GM19193 (cell line): ENCODE data around the gene TP53.

Experiments
- POLR2A ChIP-seq: IDR thresholded peaks from 4 replicates; pipeline ENCODE4 v1.6.1; 2011; ENCODE audit not compliant: insufficient read depth, insufficient read length; ENCODE audit errors: extremely low read depth

TP53 gene

DNA sequence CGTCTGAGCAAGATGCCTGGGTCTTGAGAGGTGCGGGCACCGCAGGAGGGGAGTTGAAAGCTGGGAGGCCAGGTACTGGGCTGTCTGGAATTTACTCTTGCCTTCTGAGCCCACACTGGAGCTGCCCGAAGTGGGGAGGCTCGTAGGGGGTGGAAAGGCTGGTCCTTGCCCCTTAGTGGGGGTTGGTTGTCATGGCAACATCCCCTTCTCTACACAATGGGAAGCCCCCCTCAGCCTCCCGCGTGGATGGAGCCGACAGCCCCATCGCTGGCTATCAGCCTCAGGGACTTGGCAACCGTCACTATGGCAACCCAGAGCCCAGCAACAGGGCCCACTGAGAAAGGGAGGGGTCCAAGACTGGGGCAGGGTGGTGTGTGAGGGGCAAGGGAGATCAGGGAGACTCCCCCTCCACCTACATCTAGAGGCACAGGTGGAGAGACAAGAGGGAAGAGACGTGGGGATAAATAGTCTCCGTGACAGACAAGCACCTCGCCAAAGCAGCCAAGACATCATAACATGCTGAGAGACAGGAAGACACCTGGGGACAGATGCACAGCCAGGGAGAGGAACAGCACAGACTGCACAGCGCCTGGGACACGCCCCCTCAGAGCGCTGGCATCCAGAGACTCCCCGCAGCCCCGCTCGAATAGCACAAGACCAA is 25.0 kb upstream of the TP53 start:
- TF ChIP-seq POLR2A: no peak

DNA sequence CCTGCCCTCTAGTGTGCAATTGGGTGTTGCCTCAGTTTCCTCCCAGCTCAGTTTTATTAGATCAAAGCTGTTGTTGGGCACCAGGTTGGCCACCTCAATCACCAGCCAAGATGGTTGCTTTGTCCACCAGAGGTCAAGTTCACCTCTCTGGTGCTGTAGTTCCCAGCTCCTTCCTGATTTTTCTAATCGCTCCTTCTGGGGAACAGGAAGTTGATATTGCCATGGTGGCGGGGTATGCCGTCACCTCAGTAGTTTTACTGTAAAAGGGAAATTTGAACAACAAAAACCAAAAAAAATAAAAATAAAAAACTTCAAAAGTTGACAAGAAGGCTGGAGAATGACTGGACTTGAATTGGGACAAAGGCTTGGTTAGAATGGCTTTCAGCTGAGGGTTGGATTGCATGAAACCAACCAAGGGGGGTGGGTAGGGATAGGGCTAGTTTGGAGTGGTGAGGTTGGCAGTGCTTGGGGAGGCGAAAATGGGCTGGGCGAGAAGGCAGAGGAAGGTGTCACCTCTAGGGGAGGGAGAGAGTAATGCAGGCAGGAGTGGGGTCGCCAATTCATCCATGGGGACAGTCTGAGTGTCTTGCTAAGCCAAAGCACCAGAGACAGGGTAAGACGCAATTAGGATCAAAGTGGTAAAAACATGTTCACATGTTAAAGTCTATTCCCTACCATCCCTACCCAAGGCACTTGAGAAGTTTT is 23.9 kb upstream of the TP53 start:
- no peak for TF ChIP-seq POLR2A

DNA sequence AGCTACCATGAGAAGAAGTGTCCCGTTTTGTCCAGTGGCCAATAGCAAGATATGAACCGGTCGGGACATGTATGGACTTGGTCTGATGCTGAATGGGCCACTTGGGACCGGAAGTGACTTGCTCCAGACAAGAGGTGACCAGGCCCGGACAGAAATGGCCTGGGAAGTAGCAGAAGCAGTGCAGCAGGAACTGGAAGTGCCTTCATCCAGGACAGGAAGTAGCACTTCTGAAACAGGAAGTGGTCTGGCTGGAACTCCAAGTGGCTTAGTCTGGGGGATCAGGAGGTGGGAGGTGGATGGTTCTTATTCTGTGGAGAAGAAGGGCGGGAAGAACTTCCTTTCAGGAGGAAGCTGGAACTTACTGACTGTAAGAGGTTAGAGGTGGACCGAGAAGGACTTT is 23.0 kb upstream of the TP53 start:
- no peak for TF ChIP-seq POLR2A

DNA sequence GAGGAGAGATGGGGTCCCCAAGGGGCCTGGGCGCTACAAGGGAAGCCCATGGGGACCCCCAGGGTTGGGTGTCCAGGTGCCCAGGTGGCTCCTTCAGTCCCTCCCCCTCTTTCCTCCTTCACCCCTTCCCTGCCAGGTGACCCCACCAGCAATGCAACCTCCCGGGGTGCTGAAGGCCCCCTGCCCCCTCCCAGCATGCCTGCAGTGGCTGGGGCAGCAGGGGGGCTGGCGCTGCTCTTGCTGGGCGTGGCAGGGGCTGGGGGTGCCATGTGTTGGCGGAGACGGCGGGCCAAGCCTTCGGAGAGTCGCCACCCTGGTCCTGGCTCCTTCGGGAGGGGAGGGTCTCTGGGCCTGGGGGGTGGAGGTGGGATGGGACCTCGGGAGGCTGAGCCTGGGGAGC is 21.7 kb upstream of the TP53 start:
- TF ChIP-seq POLR2A: no peak

DNA sequence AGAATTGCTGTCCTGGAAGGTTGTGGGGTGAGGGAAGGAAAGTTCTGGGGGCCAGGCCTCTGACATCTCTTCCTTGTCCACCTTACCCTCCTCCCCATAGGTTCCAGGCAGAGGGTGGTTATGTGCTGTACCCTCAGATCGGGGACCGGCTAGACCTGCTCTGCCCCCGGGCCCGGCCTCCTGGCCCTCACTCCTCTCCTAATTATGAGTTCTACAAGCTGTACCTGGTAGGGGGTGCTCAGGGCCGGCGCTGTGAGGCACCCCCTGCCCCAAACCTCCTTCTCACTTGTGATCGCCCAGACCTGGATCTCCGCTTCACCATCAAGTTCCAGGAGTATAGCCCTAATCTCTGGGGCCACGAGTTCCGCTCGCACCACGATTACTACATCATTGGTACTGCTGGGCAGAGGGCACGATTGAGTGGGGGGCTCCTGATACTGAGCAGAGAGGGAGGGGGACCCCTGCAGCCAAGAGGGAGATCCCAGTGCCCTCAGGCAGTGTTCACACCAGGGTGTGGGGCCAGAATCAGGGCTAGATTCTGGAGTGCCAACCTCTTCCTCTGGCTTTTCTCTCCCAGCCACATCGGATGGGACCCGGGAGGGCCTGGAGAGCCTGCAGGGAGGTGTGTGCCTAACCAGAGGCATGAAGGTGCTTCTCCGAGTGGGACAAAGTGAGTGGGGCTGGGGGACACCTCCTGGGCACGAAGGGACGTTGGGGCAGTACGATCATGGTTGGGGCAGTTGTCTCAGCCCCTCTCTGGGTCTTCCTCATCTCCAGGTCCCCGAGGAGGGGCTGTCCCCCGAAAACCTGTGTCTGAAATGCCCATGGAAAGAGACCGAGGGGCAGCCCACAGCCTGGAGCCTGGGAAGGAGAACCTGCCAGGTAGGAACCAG is 20.8 kb upstream of the TP53 start:
- no peak for TF ChIP-seq POLR2A

DNA sequence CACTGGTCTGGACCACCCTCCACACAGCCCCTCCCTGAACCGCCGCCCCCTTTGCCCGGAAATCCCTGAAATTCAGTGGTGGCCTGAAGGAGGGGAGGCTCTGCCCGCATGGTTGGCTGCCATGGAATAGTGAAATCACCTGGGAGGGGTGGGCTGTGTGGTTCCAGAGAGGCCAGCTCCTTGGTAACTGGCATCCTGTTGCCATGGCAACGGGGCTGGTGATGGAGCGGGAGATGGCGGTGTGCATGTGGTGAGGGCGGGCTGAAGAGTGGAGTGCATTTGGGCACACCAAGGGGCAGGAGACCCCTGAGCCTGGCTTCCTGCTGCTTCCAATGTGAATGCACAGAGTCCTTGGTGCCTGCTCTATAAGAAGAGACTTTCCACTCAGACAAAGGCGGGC is 20.2 kb upstream of the TP53 start:
- no peak for TF ChIP-seq POLR2A

DNA sequence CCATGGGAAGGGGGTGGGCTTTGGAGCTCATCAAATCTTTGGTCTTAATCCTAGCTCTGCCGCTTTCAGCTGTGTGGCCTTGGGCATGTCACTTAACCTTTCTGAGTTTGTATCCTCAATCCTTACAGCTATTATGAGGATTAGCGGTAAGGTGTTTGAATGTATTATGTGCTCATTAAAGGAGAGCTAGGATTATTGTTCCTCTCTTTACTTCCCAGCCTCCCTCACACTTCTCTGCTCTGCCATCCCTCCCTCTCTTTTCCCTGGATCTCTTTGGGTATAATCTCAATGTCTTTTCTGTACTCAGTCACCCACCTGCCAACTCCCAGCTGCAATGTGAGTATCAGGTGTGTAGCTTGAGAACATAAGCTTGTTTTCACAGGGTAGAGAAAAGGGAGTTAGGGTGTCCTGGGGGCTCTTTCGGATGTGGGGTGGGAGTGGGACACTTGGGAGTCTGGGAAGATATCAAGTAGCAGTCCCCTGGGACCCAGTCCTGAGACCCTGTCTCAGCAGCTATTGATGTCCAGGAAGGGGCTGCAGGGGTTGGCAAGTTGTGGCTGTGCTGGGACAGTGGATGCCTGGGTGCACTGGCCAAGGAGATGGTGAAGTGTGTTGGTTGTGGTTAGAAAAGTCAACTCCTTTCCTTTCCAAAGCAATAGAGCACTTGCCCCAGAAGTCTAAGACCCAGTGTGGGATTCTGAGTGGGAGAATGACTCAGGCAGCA is 19.5 kb upstream of the TP53 start:
- TF ChIP-seq POLR2A: no peak

DNA sequence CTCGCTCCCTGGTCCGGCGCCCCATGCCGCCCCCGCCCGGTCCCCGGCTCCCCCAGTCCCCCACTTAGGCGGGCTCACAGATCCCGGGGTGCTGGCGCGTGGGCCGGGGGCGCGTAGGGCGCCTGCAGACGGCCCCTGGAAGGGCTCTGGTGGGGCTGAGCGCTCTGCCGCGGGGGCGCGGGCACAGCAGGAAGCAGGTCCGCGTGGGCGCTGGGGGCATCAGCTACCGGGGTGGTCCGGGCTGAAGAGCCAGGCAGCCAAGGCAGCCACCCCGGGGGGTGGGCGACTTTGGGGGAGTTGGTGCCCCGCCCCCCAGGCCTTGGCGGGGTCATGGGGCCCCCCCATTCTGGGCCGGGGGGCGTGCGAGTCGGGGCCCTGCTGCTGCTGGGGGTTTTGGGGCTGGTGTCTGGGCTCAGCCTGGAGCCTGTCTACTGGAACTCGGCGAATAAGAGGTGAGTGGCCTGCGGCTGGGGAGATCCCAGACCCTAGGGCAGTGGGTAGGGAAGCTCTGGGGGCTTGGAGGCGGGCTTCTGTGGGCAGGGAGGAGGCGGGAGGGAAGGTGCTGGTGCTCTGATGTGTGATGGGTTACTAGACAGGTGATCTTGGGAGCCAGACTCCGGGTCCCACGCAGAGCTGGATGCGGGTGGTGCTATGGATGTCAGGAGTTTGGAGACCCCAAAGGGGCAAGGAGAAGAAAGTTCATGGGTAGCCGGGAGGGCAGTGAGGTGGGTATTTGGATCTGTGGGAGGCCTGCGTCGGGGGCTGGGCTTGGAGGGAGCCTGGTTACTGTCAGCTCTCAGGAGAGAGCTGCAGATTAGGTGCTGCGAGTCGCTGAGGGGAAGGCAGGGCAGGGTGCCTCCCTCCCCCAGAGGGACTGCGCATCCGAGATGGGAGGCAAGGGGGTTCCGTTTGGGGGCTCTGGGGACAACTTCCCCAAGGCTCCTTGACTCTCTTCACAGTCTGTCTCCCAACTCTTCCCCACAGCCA is 18.3 kb upstream of the TP53 start:
- no peak for TF ChIP-seq POLR2A

DNA sequence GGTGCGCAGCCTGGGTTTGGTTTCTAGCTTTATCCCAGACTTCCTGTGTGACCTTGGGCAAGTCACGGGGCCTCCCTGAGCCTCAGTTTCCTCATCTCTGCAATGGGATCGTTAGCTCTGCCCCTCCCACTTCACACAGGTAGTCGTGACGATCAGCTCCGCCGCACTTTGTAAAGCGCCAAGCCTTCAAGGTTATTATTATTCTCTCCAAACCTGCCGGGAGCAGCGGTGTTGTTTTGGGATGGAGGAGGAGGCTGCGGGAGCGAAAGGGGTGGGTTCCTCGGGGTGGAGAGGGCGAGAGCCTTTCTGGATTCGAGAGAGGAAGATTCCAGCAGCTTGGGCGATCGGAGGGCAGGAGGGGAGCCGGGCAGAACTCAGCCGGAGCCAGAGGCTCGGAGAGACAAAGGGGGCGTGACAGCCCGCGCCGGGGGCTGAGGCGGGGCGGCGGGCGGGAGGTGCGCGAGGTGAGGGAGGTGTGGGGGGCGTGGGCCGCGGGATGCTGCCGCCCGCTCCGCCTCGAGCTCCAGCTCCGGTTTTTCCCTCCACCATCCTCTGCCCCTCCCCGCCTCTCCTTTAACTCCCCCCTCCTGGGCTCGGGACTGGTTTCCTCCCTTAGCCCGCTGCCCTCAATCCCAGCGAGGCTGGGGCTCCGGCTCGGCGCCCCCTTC is 17.4 kb upstream of the TP53 start, which contains the start of gene EFNB3:
Gene EFNB3 (plus strand): TSS at position 602 of the 668 bp plus-strand sequence. CDS start 397 bp downstream, outside the sequence.
- no peak for TF ChIP-seq POLR2A

DNA sequence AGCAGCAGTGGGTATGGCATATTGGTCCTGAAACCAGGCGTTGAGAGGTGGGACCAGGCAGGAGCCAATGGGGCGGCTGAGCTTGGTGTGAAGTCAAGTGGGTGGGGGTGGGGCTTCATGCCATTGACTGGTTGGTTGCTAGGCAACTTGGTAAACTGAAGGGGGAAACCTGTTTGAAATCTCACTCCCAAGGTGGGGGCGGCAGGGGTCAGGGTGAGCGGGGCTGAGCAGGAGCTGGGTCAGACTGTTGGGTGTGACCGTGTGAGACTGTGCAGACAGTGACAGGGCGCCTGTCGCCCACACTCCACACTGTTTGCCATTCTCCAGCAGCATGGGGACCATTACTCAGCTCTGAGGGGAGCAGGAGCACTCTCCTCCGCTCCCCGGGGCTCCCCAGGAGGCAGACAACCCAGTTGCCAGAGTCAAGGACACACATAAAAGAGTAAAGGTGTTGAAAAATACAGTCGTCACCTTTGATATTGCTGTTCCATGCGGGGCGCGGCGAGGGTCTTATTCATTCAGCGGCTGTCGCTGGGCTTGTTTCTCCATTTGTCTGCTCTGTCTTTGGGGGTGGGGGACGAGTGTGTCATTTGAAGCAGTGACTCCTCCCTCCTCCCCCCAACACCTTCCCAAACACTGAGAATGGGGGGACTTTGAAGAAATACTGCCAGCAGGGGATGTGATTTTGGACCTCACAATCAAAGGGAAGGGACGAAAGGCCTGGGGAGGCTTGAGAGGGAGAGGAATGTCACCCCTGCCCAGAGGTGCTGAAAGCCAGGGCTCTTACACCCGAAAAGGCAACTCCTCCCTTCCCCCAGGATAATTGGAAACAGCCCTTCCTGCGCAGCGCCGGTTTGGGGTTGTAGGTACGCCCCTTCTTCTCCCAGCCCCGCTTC is 16.5 kb upstream of the TP53 start:
- no peak for TF ChIP-seq POLR2A

DNA sequence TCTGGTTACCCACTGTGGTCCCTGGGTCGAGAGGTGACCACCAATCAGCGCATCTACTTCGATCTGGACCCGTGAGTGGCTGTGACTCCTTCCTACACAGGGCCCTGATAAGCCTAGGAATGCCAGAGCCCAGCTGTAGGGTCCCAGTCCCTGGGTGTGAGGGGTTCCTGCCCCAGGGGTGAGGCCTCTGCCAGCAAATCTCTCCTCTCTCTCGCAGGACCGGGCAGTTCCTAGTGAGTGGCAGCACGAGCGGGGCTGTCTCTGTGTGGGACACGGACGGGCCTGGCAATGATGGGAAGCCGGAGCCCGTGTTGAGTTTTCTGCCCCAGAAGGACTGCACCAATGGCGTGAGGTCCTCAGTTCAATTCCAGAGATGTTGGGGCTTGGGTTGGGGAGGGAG is 15.5 kb upstream of the TP53 start:
- TF ChIP-seq POLR2A: no peak

DNA sequence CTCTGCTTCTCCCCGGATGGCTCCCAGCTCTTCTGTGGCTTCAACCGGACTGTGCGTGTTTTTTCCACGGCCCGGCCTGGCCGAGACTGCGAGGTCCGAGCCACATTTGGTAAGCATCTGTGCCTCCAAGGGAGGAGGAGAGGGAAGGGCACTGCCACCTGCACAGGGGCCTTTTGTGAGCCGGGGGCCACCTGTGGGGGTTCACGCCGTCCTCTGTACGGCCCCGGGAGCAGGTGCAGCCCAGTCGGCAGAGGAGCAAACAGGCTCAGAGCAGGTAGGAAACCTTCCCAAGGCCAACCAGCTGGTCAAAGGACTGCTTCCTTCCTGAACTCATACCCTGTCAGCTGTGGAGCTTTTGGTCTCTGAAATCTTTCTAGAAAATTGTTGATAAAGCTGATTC is 14.4 kb upstream of the TP53 start:
- no peak for TF ChIP-seq POLR2A
